ENCODE measurements around the gene SKI. TPM values are rescaled to one million over a fixed set of nuclear protein-coding genes. Genes with fewer than 3 reads are reported as not detected.
"Not testable (repeated sequence)": the region's sequence is repeated elsewhere in the genome, so short reads cannot be mapped to it uniquely, and the experiment has no call there.

SKI gene
- total RNA-seq, 1 donor from 2014 or later: 132 TPM

DNA sequence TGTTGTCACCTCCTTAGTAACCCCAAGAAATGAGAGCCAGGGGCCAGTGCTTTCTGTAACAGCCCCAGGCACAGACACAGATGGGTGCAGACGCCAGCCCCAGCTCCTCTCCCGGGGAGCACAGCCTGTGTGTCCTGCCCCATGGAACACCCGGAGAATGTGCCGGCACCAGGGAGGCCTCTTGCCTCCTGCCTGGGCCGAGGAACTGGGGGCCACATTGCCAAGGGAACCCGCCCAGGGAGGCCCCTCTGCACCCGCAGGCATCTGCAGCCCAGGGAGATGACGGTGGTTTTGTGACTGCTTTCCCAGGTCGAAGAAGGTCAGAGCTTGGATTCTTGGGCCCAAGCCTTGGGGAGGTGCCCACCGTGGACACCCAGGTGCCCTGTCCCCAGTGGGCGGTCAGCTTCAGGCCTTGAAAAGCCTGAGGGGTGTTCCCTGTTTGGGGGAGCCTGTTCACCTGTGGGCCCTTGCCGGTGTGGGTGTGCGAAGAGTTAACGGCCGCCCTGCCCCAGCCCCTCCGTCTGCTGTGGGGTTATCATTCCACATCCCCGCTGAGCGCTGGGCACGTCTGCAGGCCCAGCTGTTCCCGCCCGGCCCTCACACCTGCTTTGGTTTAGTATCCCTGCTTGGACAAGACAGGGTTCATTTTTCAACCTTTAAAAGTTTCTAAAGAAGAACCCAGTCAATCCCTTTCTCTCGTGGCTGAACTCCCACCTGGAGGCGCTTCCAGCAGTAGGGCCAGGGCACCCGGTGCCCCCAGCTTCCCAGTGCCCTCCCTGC lies 100.7 kb downstream of the SKI start:
- no peak for DNase-seq (ENCODE audit: extremely low spot score, unreplicated experiment)
- peaks cover 4% of the 10 kb centered on the region for H3K4me1 Mint-ChIP-seq (ENCODE audit: unreplicated experiment)
- no peak overlapping the region for H3K27ac Mint-ChIP-seq (ENCODE audit: unreplicated experiment)
- H3K27me3 Mint-ChIP-seq (ENCODE audit: unreplicated experiment): peaks cover 3% of the 10 kb centered on the region
- H3K36me3 Mint-ChIP-seq (ENCODE audit: unreplicated experiment): no peaks in the 10 kb centered on the region
- TF ChIP-seq, protein P1, sequence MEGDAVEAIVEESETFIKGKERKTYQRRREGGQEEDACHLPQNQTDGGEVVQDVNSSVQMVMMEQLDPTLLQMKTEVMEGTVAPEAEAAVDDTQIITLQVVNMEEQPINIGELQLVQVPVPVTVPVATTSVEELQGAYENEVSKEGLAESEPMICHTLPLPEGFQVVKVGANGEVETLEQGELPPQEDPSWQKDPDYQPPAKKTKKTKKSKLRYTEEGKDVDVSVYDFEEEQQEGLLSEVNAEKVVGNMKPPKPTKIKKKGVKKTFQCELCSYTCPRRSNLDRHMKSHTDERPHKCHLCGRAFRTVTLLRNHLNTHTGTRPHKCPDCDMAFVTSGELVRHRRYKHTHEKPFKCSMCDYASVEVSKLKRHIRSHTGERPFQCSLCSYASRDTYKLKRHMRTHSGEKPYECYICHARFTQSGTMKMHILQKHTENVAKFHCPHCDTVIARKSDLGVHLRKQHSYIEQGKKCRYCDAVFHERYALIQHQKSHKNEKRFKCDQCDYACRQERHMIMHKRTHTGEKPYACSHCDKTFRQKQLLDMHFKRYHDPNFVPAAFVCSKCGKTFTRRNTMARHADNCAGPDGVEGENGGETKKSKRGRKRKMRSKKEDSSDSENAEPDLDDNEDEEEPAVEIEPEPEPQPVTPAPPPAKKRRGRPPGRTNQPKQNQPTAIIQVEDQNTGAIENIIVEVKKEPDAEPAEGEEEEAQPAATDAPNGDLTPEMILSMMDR (IDR thresholded peaks at IDR 0.05): no peak
- H3K4me3 Mint-ChIP-seq (ENCODE audit: unreplicated experiment): no peak overlapping the region
- H3K9me3 Mint-ChIP-seq (ENCODE audit: unreplicated experiment): no peaks in the 10 kb centered on the region

DNA sequence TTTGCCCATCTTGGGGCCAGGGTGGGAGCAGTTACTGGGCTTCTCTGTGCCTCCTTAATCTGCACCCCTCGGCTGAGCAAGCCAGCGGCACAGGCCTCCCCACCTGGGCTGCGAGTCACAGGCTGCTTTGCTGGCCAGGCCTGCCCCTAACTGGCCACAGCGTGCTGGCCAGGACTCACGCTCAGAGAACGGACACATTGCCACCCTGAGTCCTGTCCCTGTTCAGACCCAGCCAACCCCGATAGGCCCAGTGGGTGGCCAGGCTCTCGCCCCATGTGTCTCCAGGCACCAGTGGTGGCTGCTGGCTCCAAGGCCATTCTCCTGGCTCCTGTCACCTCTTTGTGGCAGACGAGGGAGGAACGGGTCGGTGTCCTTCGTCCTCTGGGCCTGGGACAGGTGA lies 101.9 kb downstream of the SKI start:
- H3K27ac Mint-ChIP-seq (ENCODE audit: unreplicated experiment): no peak overlapping the region
- no peaks in the 10 kb centered on the region for H3K9me3 Mint-ChIP-seq (ENCODE audit: unreplicated experiment)
- peaks cover 2% of the 10 kb centered on the region for H3K27me3 Mint-ChIP-seq (ENCODE audit: unreplicated experiment)
- DNase-seq (ENCODE audit: extremely low spot score, unreplicated experiment): no peak
- TF ChIP-seq, protein P1 (IDR thresholded peaks at IDR 0.05): no peak
- peaks cover 1% of the 10 kb centered on the region for H3K4me1 Mint-ChIP-seq (ENCODE audit: unreplicated experiment)
- H3K4me3 Mint-ChIP-seq (ENCODE audit: unreplicated experiment): no peak overlapping the region
- H3K36me3 Mint-ChIP-seq (ENCODE audit: unreplicated experiment): no peaks in the 10 kb centered on the region

DNA sequence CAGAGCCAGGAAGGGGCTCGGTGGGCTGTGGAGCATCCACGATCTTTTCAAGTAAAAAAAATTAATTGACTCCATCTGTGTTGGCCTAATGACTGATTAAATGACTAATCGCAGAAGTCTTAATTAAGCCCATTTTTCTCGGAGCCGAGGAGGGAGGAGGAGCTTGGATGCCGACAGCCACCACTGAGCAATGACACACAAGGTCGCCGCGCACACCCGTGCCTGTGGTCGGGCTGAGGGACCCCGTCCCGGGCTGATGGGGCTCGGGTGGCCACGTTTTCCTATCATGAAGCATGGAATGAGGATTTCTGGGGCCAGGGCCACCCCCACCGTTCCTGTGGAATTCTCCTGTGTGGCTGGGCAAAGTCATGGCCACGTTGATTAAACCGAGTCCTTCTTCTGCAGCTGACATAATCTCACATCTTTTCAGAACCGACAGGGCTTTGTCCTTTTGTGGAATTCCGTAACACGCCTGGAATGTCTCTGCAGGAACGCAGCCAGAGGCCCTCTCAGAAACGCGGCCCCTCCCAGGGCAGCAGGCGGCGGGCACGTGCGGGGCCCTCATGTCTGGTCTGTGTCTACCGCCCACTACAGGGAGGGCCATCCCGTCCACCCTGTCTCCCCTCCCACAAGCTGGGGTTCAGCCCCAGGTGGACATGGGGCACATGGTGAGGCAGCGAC lies 102.5 kb downstream of the SKI start:
- H3K27ac Mint-ChIP-seq (ENCODE audit: unreplicated experiment): no peak overlapping the region
- no peaks in the 10 kb centered on the region for H3K36me3 Mint-ChIP-seq (ENCODE audit: unreplicated experiment)
- no peaks in the 10 kb centered on the region for H3K9me3 Mint-ChIP-seq (ENCODE audit: unreplicated experiment)
- H3K4me3 Mint-ChIP-seq (ENCODE audit: unreplicated experiment): no peak overlapping the region
- TF ChIP-seq, protein P1 (IDR thresholded peaks at IDR 0.05): no peak
- H3K27me3 Mint-ChIP-seq (ENCODE audit: unreplicated experiment): no peaks in the 10 kb centered on the region
- H3K4me1 Mint-ChIP-seq (ENCODE audit: unreplicated experiment): peaks cover 1% of the 10 kb centered on the region
- no peak for DNase-seq (ENCODE audit: extremely low spot score, unreplicated experiment)

DNA sequence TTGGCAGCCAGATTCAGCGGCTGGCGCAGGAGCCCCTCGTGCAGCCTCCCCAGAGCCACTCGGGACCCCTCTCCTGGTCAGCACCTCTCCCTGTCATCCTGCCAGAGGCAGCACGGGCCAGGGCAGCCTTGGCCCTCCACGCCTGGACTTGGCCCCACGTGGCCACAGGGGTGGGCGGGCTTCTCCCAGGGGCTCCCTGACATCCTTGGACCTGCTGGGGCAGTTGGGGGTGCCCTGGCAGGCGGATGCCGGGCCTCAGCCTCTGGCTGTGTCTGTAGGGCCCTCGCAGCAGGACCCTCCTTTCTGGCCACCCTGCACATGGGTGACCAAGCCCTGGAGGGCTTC lies 103.1 kb downstream of the SKI start:
- DNase-seq (ENCODE audit: extremely low spot score, unreplicated experiment): no peak
- H3K27me3 Mint-ChIP-seq (ENCODE audit: unreplicated experiment): no peaks in the 10 kb centered on the region
- H3K27ac Mint-ChIP-seq (ENCODE audit: unreplicated experiment): no peak overlapping the region
- H3K4me1 Mint-ChIP-seq (ENCODE audit: unreplicated experiment): peaks cover 3% of the 10 kb centered on the region
- TF ChIP-seq, protein P1 (IDR thresholded peaks at IDR 0.05): no peak
- no peaks in the 10 kb centered on the region for H3K36me3 Mint-ChIP-seq (ENCODE audit: unreplicated experiment)
- no peak overlapping the region for H3K4me3 Mint-ChIP-seq (ENCODE audit: unreplicated experiment)
- no peaks in the 10 kb centered on the region for H3K9me3 Mint-ChIP-seq (ENCODE audit: unreplicated experiment)

DNA sequence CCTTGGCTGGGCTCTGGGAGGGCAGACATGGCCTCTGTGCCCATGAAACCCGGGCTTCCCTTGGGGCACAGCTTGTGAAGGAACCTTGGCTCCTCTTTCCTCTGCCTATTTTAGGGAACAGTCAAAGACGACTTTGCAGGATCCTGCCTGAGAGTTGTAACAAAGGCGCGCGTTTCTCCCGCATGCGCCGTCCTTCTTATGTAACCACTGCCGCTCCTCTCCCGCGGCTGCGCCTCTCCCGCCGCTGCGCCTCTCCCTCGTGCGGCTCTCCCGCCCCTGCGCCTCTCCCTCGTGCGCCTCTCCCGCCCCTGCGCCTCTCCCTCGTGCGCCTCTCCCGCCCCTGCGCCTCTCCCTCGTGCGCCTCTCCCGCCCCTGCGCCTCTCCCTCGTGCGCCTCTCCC lies 103.5 kb downstream of the SKI start:
- not testable (repeated sequence) for H3K4me1 Mint-ChIP-seq (ENCODE audit: unreplicated experiment); DNase-seq (ENCODE audit: extremely low spot score, unreplicated experiment); H3K9me3 Mint-ChIP-seq (ENCODE audit: unreplicated experiment); H3K4me3 Mint-ChIP-seq (ENCODE audit: unreplicated experiment); H3K36me3 Mint-ChIP-seq (ENCODE audit: unreplicated experiment); H3K27ac Mint-ChIP-seq (ENCODE audit: unreplicated experiment); H3K27me3 Mint-ChIP-seq (ENCODE audit: unreplicated experiment)

Data from osteocyte (in vitro differentiated cells).